IPS-20b (cell line): ENCODE results near the gene NLRC3.

Source experiments
- H3K27ac ChIP-seq: one replicate; pipeline ENCODE4 v1.5.1; 2013; ENCODE audit warnings: low read length
- H3K27me3 ChIP-seq: 2 replicates; pipeline ENCODE4 v1.6.1; 2013; ENCODE audit warnings: mild to moderate bottlenecking, low read length, inconsistent platforms; ENCODE audit not compliant: insufficient read depth
- H3K36me3 ChIP-seq: 2 replicates; pipeline ENCODE4 v1.6.1; 2013; ENCODE audit warnings: low read depth, mild to moderate bottlenecking, inconsistent platforms, low read length, moderate library complexity; ENCODE audit not compliant: insufficient read depth
- H3K4me1 ChIP-seq: 2 replicates; pipeline ENCODE4 v1.6.1; 2013; ENCODE audit warnings: mild to moderate bottlenecking, control low read depth, inconsistent platforms, low read length, moderate library complexity; ENCODE audit not compliant: insufficient read depth
- H3K4me3 ChIP-seq: 2 replicates; pipeline ENCODE4 v1.5.1; 2013; ENCODE audit warnings: mild to moderate bottlenecking, low read length, inconsistent platforms
- H3K9ac ChIP-seq: 2 replicates; pipeline ENCODE4 v1.6.1; 2013; ENCODE audit warnings: low read depth, mild to moderate bottlenecking, inconsistent platforms, low read length, moderate library complexity
- H3K9me3 ChIP-seq: 2 replicates; pipeline ENCODE4 v1.6.1; 2013; ENCODE audit warnings: mild to moderate bottlenecking, low read depth, low read length, inconsistent platforms; ENCODE audit not compliant: insufficient read depth

Gene NLRC3

DNA sequence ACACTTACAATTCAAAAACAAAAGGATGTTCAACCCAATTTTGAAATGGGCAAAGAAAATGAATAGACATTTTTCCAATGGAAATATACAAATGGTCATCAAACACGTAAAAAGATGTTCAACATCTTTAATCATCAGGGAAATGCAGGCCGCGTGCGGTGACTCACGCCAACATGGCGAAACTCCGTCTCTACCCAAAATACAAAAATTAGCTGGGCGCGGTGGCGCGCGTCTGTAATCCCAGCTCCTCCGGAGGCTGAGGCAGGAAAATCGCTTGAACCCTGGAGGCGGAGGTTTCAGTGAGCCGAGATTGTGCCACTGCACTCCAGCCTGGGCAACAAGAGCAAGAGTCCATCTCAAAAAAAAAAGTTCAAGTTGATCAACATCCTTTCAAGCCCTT is 78.2 kb downstream of the NLRC3 start:
- no peak overlapping the region for H3K9ac ChIP-seq
- no peak overlapping the region for H3K4me3 ChIP-seq
- no peak overlapping the region for H3K27ac ChIP-seq
- H3K4me1 ChIP-seq, result no peaks in the 10 kb centered on the region
- H3K27me3 ChIP-seq, result no peaks in the 10 kb centered on the region
- no peaks in the 10 kb centered on the region for H3K36me3 ChIP-seq
- H3K9me3 ChIP-seq, result no peaks in the 10 kb centered on the region

GRCh38 chr16:3497771-3498170 is 79.4 kb downstream of the NLRC3 start:
- Histone ChIP-seq H3K4me3 (no peak overlapping the region), H3K9me3 (no peaks in the 10 kb centered on the region), H3K36me3 (no peaks in the 10 kb centered on the region), H3K4me1 (no peaks in the 10 kb centered on the region), H3K27me3 (no peaks in the 10 kb centered on the region), H3K27ac (no peak overlapping the region), H3K9ac (no peak overlapping the region)

GRCh38 chr16:3496386-3496785 is 80.8 kb downstream of the NLRC3 start:
- Histone ChIP-seq H3K4me3 (no peak overlapping the region), H3K27me3 (no peaks in the 10 kb centered on the region), H3K36me3 (no peaks in the 10 kb centered on the region), H3K9ac (no peak overlapping the region), H3K27ac (no peak overlapping the region), H3K9me3 (no peaks in the 10 kb centered on the region), H3K4me1 (no peaks in the 10 kb centered on the region)

DNA sequence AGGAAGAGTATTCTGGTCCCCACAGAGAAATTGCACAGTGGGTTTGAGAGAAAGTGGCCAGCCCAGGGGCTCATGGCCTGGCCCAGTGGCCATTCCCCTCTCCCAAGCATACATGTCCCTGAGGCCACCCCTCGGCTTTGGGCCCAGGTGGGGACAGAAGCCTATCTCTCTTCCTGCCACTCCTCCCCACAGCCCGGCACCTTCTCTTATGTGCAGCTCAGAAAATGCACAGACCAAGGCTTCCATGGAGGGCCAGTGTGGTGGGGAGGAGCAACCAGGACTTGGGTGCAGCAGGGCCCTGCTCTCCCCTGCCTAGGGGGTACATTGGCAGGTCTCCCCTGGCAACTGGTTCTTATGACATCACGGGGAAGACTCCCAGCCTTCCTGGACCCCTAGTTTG is 82.0 kb downstream of the NLRC3 start, which contains the start of gene C16orf90:
Gene C16orf90 (minus strand): TSS at position 314 of the 400 bp plus-strand sequence. CDS start 68 bp downstream, at position 246.
- no peaks in the 10 kb centered on the region for H3K4me1 ChIP-seq
- no peak within 1 kb of the TSS for H3K27ac ChIP-seq
- H3K9ac ChIP-seq, result no peak within 1 kb of the TSS
- H3K27me3 ChIP-seq, result no peaks in the 10 kb centered on the region
- no peaks in the 10 kb centered on the region for H3K9me3 ChIP-seq
- no peaks in the 10 kb centered on the region for H3K36me3 ChIP-seq
- no peak within 1 kb of the TSS for H3K4me3 ChIP-seq

DNA sequence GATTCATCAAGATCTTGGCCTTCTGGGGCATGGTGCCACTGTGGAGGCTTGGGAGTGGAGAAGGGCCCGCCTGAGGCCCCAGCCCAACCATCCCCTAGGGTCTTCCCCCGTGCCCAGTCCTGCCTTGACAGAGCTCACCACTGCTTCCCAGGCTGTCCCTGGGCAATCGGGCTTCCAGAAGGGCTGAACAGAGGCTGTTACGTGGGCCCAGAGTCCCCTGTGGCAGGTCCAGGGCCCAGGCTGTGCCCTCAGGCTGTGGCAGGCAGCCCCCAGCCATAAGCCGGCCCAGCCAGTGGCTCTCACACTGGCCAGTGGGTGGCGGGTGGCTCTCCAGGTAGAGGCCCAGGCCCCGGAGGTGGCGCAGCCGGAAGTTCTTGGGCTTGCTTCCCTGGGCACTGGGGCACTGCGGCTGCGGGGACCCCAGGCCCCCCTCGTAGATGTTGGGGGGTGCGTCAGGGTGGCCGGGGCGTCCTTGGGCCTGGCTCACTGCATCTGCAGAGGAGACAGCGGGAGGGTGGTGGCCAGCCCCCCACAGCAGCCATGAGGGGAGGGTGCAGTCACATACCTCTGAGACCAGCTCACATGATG is 82.7 kb downstream of the NLRC3 start:
- Histone ChIP-seq H3K27ac (no peak overlapping the region), H3K9ac (no peak overlapping the region), H3K4me1 (no peaks in the 10 kb centered on the region), H3K4me3 (no peak overlapping the region), H3K9me3 (no peaks in the 10 kb centered on the region), H3K27me3 (no peaks in the 10 kb centered on the region), H3K36me3 (no peaks in the 10 kb centered on the region)

DNA sequence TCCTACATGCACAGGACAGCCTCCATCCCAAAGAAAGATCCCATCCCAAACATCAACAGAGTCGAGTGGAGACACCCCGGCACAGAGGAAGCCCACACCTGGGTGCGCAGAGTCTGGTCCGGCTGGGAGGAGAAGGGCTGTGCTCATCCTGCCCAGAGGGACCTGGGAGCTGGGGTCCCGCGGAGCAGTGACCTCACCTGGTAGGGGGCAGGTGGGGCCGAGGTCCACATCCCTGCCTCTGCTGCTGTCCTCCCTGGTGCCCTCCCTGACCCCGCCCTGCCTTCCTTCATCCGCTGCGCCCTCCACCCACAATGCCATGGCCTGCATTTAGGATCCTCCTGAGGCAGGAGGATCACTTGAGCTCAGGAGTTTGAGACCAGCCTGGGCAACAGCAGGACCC is 84.8 kb downstream of the NLRC3 start:
- Histone ChIP-seq H3K9me3 (no peaks in the 10 kb centered on the region), H3K9ac (no peak overlapping the region), H3K36me3 (no peaks in the 10 kb centered on the region), H3K4me3 (no peak overlapping the region), H3K27ac (no peak overlapping the region), H3K4me1 (no peaks in the 10 kb centered on the region), H3K27me3 (no peaks in the 10 kb centered on the region)

GRCh38 chr16:3490911-3491629 is 86.1 kb downstream of the NLRC3 start:
- no peaks in the 10 kb centered on the region for H3K4me1 ChIP-seq
- no peaks in the 10 kb centered on the region for H3K9me3 ChIP-seq
- no peaks in the 10 kb centered on the region for H3K27me3 ChIP-seq
- H3K4me3 ChIP-seq, result no peak overlapping the region
- H3K36me3 ChIP-seq, result no peaks in the 10 kb centered on the region
- no peak overlapping the region for H3K9ac ChIP-seq
- no peak overlapping the region for H3K27ac ChIP-seq
